GM15510 (cell line): Measurements from ENCODE around the gene CXorf58.

Experiments
- POLR2A ChIP-seq: IDR thresholded peaks from 3 replicates; pipeline ENCODE4 v1.6.1; 2011; ENCODE audit warnings: borderline replicate concordance; ENCODE audit not compliant: insufficient read length; ENCODE audit errors: extremely low read depth

Gene CXorf58

DNA sequence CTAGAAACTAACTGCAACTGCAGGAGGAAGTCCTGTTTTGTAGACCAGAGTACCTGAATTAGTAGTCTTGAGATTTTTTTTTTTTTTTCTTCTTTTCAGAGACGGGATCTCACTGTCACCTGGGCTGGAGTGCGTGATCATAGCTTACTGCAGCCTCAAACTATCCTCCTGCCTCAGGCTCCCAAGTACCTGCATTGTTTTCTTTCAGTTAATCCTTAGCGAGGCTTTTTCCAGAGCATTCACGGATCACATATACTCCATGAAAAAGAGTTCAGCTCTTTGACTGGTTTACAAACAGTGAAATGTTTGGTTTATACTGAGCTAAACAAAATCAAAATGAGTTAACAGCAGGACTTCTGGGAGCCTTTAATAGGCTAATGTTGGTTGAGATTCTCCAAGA, 73.4 kb downstream of the CXorf58 start:
- no peak for TF ChIP-seq POLR2A

DNA sequence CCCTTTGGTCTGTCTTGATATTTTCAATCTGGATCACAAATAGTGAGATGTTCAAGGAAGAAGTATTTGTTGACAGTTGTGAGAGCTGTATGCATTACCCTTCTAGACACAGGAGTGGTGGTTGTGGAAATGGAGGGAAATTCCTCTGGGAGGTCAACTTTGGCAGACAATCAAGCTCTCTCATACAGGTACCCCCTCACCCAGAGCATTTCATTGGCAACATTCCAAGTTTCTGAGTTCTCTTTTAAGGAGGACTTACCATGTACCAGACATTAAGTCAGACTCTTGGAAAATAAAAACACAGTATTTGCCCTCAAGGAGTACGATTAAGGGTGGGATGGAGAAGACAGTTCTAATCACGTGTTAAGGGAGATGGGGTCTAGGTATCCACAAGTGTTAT, 73.9 kb downstream of the CXorf58 start:
- no peak for TF ChIP-seq POLR2A

DNA sequence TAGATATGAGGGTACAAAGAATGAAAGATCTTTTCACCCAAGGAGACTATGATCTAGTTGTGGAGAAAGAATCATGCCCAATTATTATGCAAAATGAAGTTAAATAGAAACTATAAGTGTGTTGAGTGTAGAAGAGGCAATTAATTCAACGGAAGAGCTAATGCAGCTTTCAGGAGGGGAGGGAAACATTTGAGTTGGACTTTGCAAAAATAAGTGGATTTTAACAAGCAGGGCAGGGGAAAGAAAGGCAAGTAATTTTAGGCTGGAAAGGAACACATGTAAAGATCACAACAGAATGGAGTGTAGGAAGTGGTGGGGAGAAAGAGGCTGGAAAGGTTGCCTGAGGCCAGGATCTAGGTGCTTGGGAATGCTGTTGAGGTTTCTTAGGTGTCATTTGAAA, 75.1 kb downstream of the CXorf58 start:
- no peak for TF ChIP-seq POLR2A
